ENCODE data around the gene CCDC196.

The CCDC196 gene

GRCh38 chr14:66485910-66486421 is at the start of gene CCDC196:
Gene CCDC196 (plus strand): TSS chr14:66486371. CDS start chr14:66486503, 132 bp downstream.
- DNase-seq (ENCODE audit: low spot score): no peak

- no peak for DNase-seq (ENCODE audit: low spot score)
These were observed 45.4 kb upstream of the CCDC196 start for GRCh38 chr14:66440801-66441200.

GRCh38 chr14:66442953-66443571 is 43.1 kb upstream of the CCDC196 start:
- DNase-seq (ENCODE audit: low spot score): no peak

- DNase-seq (ENCODE audit: low spot score): no peak
These were observed 42.4 kb upstream of the CCDC196 start for GRCh38 chr14:66443785-66444184.

- no peak for DNase-seq (ENCODE audit: low spot score)
These were observed 41.8 kb upstream of the CCDC196 start for GRCh38 chr14:66444271-66444927.

GRCh38 chr14:66445936-66446335 is 40.2 kb upstream of the CCDC196 start:
- DNase-seq (ENCODE audit: low spot score): no peak

GRCh38 chr14:66453469-66453868 is 32.7 kb upstream of the CCDC196 start:
- no peak for DNase-seq (ENCODE audit: low spot score)

- no peak for DNase-seq (ENCODE audit: low spot score)
These were observed 26.6 kb upstream of the CCDC196 start for GRCh38 chr14:66459603-66460002.

- no peak for DNase-seq (ENCODE audit: low spot score)
These were observed 21.9 kb upstream of the CCDC196 start for GRCh38 chr14:66464261-66464660.

- no peak for DNase-seq (ENCODE audit: low spot score)
These were observed 17.3 kb upstream of the CCDC196 start for GRCh38 chr14:66468778-66469367.

GRCh38 chr14:66471584-66471983 is 14.6 kb upstream of the CCDC196 start:
- DNase-seq (ENCODE audit: low spot score): no peak

- no peak for DNase-seq (ENCODE audit: low spot score)
These were observed 13.9 kb upstream of the CCDC196 start for GRCh38 chr14:66472251-66472650.

- DNase-seq (ENCODE audit: low spot score): no peak
These were observed 12.9 kb upstream of the CCDC196 start for GRCh38 chr14:66473223-66473622.

GRCh38 chr14:66476964-66477363 is 9.2 kb upstream of the CCDC196 start:
- DNase-seq (ENCODE audit: low spot score): no peak

GRCh38 chr14:66477567-66477966 is 8.6 kb upstream of the CCDC196 start:
- DNase-seq (ENCODE audit: low spot score): no peak

- no peak for DNase-seq (ENCODE audit: low spot score)
These were observed 3.3 kb upstream of the CCDC196 start for GRCh38 chr14:66482873-66483272.

GRCh38 chr14:66483322-66483721 is 2.8 kb upstream of the CCDC196 start:
- no peak for DNase-seq (ENCODE audit: low spot score)

- no peak for DNase-seq (ENCODE audit: low spot score)
These were observed 1.1 kb upstream of the CCDC196 start for GRCh38 chr14:66485029-66485428.

GRCh38 chr14:66487164-66487563 is 993 bp downstream of the CCDC196 start:
- no peak for DNase-seq (ENCODE audit: low spot score)

GRCh38 chr14:66490143-66491111 is 4.3 kb downstream of the CCDC196 start:
- DNase-seq (ENCODE audit: low spot score): no peak

GRCh38 chr14:66493750-66494149 is 7.6 kb downstream of the CCDC196 start:
- DNase-seq (ENCODE audit: low spot score): no peak
